Measurements from ENCODE around the gene TIAM2.
A peak's percentile ranks its signal among the peaks of the same experiment; 100 is the strongest.
"Not testable (repeated sequence)": the region's sequence is repeated elsewhere in the genome, so short reads cannot be mapped to it uniquely, and the experiment has no call there.

Gene TIAM2

GRCh38 chr6:154995254-154996015 is at the start of gene TIAM2:
Gene TIAM2, plus strand, starts transcription at chr6:154995315. Its CDS starts 133,909 bp downstream, at chr6:155129224.
- peak; percentile 85 for DNase-seq

GRCh38 chr6:154950979-154951344 is 44.2 kb upstream of the TIAM2 start:
- DNase-seq = no peak

- no peak for DNase-seq
These were observed 43.5 kb upstream of the TIAM2 start for GRCh38 chr6:154951345-154952200.

GRCh38 chr6:154953644-154954043 is 41.5 kb upstream of the TIAM2 start:
- no peak for DNase-seq

GRCh38 chr6:154954347-154954746 is 40.8 kb upstream of the TIAM2 start:
- no peak for DNase-seq

GRCh38 chr6:154956771-154957522 is 38.2 kb upstream of the TIAM2 start:
- no peak for DNase-seq

- no peak for DNase-seq
These were observed 36.6 kb upstream of the TIAM2 start for GRCh38 chr6:154958469-154958868.

- no peak for DNase-seq
These were observed 34.7 kb upstream of the TIAM2 start for GRCh38 chr6:154960299-154960843.

GRCh38 chr6:154960854-154961530 is 34.1 kb upstream of the TIAM2 start:
- DNase-seq = no peak

- DNase-seq = no peak
These were observed 32.4 kb upstream of the TIAM2 start for GRCh38 chr6:154962753-154963152.

GRCh38 chr6:154966065-154966770 is 28.9 kb upstream of the TIAM2 start:
- not testable (repeated sequence) for DNase-seq

GRCh38 chr6:154969796-154970195 is 25.3 kb upstream of the TIAM2 start:
- no peak for DNase-seq

GRCh38 chr6:154974485-154975149 is 20.5 kb upstream of the TIAM2 start:
- DNase-seq = no peak

GRCh38 chr6:154977588-154977987 is 17.5 kb upstream of the TIAM2 start:
- no peak for DNase-seq

GRCh38 chr6:154980273-154981078 is 14.6 kb upstream of the TIAM2 start:
- no peak for DNase-seq

GRCh38 chr6:154981079-154981870 is 13.8 kb upstream of the TIAM2 start:
- DNase-seq = no peak

- no peak for DNase-seq
These were observed 11.0 kb upstream of the TIAM2 start for GRCh38 chr6:154984146-154984545.

- no peak for DNase-seq
These were observed 8.3 kb upstream of the TIAM2 start for GRCh38 chr6:154986787-154987235.

GRCh38 chr6:154989448-154989847 is 5.7 kb upstream of the TIAM2 start:
- DNase-seq = no peak
